Neural crest cell (in vitro differentiated cells): Measurements from ENCODE around the gene SPATA13. TPM values are rescaled to one million over a fixed set of nuclear protein-coding genes. Genes with fewer than 3 reads are reported as not detected.
A peak's percentile ranks its signal among the peaks of the same experiment; 100 is the strongest.

ENCODE experiments used
- DNase-seq: peaks from one replicate; pipeline ENCODE4 v3.0.0; 2021; ENCODE audit warnings: low read depth, mixed read lengths, low spot score
- H3K27ac Mint-ChIP-seq: one replicate; pipeline ENCODE4 v1.8.0; 2021; ENCODE audit warnings: mild to moderate bottlenecking, mixed read lengths; ENCODE audit not compliant: unreplicated experiment
- H3K27me3 Mint-ChIP-seq: 2 replicates; pipeline ENCODE4 v1.8.0; 2021; ENCODE audit warnings: low read depth, mild to moderate bottlenecking, mixed read lengths
- H3K36me3 Mint-ChIP-seq: 2 replicates; pipeline ENCODE4 v1.8.0; 2021; ENCODE audit warnings: low read depth, mild to moderate bottlenecking, mixed read lengths
- H3K4me1 Mint-ChIP-seq: 2 replicates; pipeline ENCODE4 v1.8.0; 2021; ENCODE audit warnings: mixed read lengths
- H3K4me3 Mint-ChIP-seq: one replicate; pipeline ENCODE4 v1.8.0; 2021; ENCODE audit warnings: mild to moderate bottlenecking, mixed read lengths
- H3K9me3 Mint-ChIP-seq: 2 replicates; pipeline ENCODE4 v1.8.0; 2021; ENCODE audit warnings: mixed read lengths
- CTCF ChIP-seq: fragments of 200-600 bp; sonication (generic); conservative IDR thresholded peaks from 2 replicates; pipeline ENCODE4 v1.5.0; 2021; ENCODE audit warnings: antibody characterized with exemption, mild to moderate bottlenecking
- total RNA-seq: library from RNA; stranded (reverse); gene quantifications from 2 replicates; pipeline ENCODE4 v1.2.1, GENCODE V29; 2021

The SPATA13 gene
- total RNA-seq, 1 donor from 2014 or later = 45.8 TPM

DNA sequence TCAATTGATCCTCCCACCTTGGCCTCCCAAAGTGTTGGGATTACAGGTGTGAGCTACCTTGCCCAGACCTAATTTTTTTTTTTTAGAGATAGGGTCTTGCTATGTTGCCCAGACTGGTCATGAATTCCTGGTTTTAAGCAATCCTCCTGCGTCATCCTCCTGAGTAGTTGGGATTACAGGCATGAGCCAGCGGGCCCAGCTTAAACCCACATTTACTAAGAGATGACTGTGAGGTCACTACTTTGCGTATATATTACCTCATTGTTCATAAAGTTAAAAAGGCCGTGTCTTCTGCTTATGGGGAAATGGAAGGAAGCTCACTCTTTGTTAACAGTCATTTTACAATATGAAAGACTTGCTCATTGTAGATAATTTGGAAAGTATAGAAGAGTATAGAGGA lies 109.3 kb downstream of the SPATA13 start:
- Mint-ChIP-seq H3K4me3 (no peak overlapping the region), H3K27me3 (no peaks in the 10 kb centered on the region), H3K36me3 (peaks cover 2% of the 10 kb centered on the region), H3K4me1 (peaks cover 39% of the 10 kb centered on the region), H3K9me3 (no peaks in the 10 kb centered on the region), H3K27ac (no peak overlapping the region)
- no peak for TF ChIP-seq CTCF
- DNase-seq = no peak

DNA sequence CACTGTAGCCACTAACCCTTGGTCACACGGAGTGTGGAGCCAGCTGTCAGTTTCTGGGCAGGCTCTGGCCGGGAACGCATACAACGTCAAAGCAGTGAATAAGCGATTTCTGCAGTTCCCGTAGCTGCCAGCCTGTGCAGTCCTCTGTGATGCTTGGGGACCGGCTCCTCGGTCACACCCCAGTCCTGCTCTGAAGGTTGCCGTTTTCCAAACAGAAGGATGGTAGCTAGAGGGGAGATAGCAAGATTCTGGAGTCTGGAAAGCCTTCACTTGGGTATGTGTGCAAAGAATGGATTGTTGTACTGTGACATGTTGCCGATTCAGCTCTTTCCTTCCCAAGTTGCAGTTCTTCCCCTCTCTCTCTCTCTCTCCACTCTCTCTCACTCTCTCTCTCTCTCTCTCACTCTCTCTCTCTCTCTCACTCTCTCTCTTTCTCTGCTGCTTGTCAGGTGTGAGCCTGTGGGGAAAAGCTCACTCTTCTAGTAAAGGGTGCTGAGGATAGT lies 110.2 kb downstream of the SPATA13 start:
- Mint-ChIP-seq H3K4me3 (peak overlapping the region; percentile 47), H3K27ac (peak overlapping the region; percentile 81), H3K27me3 (no peaks in the 10 kb centered on the region), H3K9me3 (no peaks in the 10 kb centered on the region), H3K36me3 (peaks cover 2% of the 10 kb centered on the region), H3K4me1 (peaks cover 43% of the 10 kb centered on the region)
- TF ChIP-seq CTCF = no peak
- peak; percentile 39 for DNase-seq

DNA sequence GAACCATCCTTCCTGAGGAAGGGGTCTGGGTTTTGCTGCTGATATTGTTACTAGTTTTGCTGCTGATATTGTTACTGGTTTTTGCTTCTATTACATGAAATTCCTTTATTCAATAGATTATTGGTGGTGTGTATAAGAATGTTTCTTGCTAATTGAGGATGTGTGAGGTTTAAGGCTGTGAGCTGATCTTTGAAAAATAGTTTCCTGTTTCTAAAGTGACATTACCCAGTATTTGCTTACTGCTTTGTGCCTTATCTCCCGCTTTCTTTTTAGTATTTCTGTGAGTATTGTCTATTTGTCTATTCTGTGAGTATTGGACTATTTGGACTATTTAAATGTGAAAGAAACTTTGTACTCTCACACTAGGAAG lies 110.7 kb downstream of the SPATA13 start:
- TF ChIP-seq CTCF = no peak
- Mint-ChIP-seq H3K36me3 (peaks cover 2% of the 10 kb centered on the region), H3K27ac (peak overlapping the region; percentile 81), H3K9me3 (no peaks in the 10 kb centered on the region), H3K4me1 (peaks cover 43% of the 10 kb centered on the region), H3K27me3 (no peaks in the 10 kb centered on the region), H3K4me3 (peak overlapping the region; percentile 83)
- no peak for DNase-seq

DNA sequence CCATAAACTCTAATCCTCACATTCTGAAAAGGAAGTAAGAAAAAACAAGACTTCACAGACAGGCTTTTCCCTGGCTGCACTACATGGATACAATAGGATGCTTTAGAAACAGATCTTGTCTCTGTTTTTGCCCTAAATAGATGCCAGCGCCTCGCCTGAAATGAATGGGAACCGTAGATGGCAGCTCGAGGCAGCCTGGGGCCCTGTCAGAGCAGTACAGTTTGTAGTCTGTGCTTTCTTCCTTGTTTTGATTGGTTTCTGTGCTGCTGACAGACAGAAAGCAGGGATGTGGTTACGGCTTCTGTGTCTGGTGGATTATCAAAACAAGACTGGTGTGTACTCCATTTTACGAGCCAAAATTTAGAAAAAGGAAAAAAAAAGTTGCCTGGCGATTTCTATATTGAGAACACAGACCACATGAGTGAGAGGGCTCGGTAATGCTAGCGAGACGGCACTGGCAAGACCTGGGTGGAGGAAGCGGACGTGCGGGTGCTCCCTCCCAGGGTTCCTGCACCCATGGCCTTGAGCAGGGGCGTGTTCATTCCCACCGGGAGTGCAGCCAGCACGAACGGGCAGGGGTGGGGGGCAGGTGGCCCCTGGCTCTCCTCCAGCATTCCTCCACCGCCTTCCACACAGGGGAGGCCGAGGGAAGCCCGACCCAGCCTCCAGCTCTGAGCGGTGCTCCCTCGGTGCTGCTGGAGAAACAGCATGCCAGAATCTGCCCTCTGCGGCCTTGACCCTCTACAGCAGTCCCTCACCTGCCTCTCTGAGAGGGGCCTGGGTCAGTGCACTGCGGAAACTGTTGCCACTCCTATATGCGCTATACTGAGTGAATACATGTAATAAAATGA lies 111.3 kb downstream of the SPATA13 start:
- DNase-seq = peak; percentile 27
- Mint-ChIP-seq H3K36me3 (peaks cover 2% of the 10 kb centered on the region), H3K27me3 (no peaks in the 10 kb centered on the region), H3K4me1 (peaks cover 43% of the 10 kb centered on the region), H3K9me3 (no peaks in the 10 kb centered on the region), H3K4me3 (peak overlapping the region; percentile 83), H3K27ac (peak overlapping the region; percentile 52)
- no peak for TF ChIP-seq CTCF

DNA sequence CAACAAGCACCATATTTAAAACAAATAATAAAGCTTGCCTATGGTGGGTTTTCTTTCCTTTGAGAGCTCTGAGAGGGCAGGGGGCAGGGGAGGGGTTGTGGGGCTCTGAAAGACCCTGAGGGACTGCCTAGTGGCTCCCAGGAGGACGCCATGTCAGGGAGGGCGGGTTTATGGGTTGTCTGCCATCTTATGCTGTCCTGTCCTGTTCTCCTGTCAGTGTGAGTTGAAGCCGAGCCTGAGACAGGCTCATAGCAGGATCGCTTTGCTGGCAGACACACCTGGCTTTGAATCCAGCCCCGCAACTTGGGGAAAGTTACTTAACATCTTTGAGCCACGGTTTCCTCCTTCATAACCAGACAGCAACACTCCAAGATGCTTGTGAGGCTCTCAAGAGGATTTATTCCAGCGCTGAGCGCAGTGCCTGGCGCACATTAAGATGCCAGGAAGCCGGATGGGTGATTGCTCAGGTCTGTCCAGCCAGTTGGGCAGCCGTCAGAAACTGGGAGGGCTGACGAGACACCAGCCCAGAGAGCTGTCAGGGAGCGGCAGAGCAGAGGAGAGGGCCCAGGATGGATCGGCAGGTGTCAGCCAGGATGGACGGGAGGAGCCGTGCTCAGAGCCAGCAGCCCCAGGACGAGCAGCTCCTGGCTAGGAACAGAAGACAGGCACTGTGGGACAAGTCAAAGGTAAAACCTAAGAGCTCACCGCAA lies 112.1 kb downstream of the SPATA13 start:
- Mint-ChIP-seq H3K4me3 (no peak overlapping the region), H3K27ac (peak overlapping the region; percentile 54), H3K4me1 (peaks cover 43% of the 10 kb centered on the region), H3K27me3 (no peaks in the 10 kb centered on the region), H3K36me3 (peaks cover 2% of the 10 kb centered on the region), H3K9me3 (no peaks in the 10 kb centered on the region)
- DNase-seq = no peak
- no peak for TF ChIP-seq CTCF
